ENCODE measurements around the gene MFF. TPM values are rescaled to one million over a fixed set of nuclear protein-coding genes. Genes with fewer than 3 reads are reported as not detected.
"Not testable (repeated sequence)": the region's sequence is repeated elsewhere in the genome, so short reads cannot be mapped to it uniquely, and the experiment has no call there.

MFF gene
- total RNA-seq, 1 donor from 2014 or later = 53.0 TPM

DNA sequence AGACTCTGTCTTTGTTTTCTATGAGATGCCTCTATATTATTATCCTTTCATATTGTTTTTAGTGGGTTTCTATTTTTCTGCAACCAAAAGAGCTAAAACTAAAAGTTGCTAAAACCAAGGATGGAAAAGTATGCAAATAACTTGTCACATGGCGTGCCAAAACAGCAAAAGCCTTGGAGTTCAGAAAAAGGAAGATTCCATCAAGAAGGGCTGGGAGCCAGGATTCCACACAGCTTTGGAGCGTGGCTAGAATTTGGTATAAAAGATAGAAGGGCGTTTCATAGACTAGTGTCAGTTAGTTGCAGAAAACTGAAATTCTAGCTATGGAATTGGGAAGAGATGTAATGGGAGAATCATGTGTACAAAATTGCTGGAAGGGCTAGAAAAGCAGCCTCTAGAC is 58.6 kb downstream of the MFF start:
- Histone ChIP-seq H3K36me3 (no peaks in the 10 kb centered on the region), H3K4me1 (no peaks in the 10 kb centered on the region), H3K27me3 (ENCODE audit: low read depth) (no peaks in the 10 kb centered on the region), H3K9me3 (no peaks in the 10 kb centered on the region), H3K27ac (no peak overlapping the region), H3K4me3 (no peak overlapping the region)
- intact Hi-C loops (cut with DNase I) = no loop called here
- DNase-seq (no peak), ATAC-seq (no peak)
- TF ChIP-seq, protein P1, sequence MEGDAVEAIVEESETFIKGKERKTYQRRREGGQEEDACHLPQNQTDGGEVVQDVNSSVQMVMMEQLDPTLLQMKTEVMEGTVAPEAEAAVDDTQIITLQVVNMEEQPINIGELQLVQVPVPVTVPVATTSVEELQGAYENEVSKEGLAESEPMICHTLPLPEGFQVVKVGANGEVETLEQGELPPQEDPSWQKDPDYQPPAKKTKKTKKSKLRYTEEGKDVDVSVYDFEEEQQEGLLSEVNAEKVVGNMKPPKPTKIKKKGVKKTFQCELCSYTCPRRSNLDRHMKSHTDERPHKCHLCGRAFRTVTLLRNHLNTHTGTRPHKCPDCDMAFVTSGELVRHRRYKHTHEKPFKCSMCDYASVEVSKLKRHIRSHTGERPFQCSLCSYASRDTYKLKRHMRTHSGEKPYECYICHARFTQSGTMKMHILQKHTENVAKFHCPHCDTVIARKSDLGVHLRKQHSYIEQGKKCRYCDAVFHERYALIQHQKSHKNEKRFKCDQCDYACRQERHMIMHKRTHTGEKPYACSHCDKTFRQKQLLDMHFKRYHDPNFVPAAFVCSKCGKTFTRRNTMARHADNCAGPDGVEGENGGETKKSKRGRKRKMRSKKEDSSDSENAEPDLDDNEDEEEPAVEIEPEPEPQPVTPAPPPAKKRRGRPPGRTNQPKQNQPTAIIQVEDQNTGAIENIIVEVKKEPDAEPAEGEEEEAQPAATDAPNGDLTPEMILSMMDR (IDR thresholded peaks at IDR 0.05) = no peak

DNA sequence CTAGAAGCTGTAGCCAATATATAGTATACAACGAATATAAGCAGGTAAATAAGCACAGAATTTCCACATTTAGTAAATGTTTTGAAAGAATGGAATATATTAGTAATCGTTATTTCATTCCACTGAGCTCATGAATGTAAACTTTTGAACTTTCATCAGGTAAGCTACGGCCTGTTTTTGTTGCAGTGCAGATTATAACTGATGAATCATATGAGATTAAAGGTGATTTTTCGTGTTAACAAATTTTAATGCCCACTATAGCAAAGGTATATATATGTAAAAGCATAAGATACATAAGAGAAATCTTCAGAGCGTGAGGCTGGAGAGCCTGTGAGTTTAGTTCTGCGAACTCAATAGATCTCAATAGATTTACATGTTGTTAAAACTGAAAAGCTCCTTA is 61.6 kb downstream of the MFF start:
- H3K27me3 ChIP-seq (ENCODE audit: low read depth) = no peaks in the 10 kb centered on the region
- no peak for ATAC-seq
- intact Hi-C loops (cut with DNase I) = no loop called here
- H3K4me3 ChIP-seq = no peak overlapping the region
- TF ChIP-seq, protein P1 (IDR thresholded peaks at IDR 0.05) = no peak
- H3K9me3 ChIP-seq = no peaks in the 10 kb centered on the region
- DNase-seq = no peak
- H3K4me1 ChIP-seq = no peaks in the 10 kb centered on the region
- no peaks in the 10 kb centered on the region for H3K36me3 ChIP-seq
- no peak overlapping the region for H3K27ac ChIP-seq

DNA sequence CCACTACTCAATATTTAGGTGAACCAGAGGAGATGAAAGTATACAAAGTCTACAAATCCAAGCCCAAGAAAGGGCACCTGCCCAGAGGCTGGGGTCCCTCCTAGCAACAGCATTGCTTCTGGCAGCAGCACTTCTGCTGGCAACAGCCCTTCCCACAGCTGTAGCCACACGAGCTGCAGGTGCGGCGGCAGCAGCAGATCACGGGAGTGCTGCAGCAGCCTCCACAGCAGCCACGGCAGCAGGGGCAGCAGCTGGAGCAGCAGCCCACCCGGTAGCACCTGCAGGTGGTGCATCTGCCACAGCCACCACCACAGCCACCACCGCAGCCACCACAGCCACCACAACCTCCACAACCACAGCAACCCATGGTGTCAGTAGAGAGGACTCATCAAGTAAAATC is 62.5 kb downstream of the MFF start, which contains the start of gene SCYGR1:
Gene SCYGR1 (minus strand): TSS at position 367 of the 400 bp plus-strand sequence. CDS start 0 bp downstream, at position 367.
- H3K27me3 ChIP-seq (ENCODE audit: low read depth); H3K27ac ChIP-seq; DNase-seq; H3K4me3 ChIP-seq; ATAC-seq; intact Hi-C loops (cut with DNase I); H3K4me1 ChIP-seq; H3K36me3 ChIP-seq; H3K9me3 ChIP-seq: not testable (repeated sequence)

- TF ChIP-seq, protein P1 (IDR thresholded peaks at IDR 0.05) = no peak
- H3K4me3 ChIP-seq = no peak overlapping the region
- intact Hi-C loops (cut with DNase I) = no loop called here
- no peaks in the 10 kb centered on the region for H3K36me3 ChIP-seq
- H3K4me1 ChIP-seq = no peaks in the 10 kb centered on the region
- ATAC-seq (no peak), DNase-seq (no peak)
- no peak overlapping the region for H3K27ac ChIP-seq
- no peaks in the 10 kb centered on the region for H3K9me3 ChIP-seq
- no peaks in the 10 kb centered on the region for H3K27me3 ChIP-seq (ENCODE audit: low read depth)
Observed at GRCh38 chr2:227388537-227389011, 63.5 kb downstream of the MFF start.

DNA sequence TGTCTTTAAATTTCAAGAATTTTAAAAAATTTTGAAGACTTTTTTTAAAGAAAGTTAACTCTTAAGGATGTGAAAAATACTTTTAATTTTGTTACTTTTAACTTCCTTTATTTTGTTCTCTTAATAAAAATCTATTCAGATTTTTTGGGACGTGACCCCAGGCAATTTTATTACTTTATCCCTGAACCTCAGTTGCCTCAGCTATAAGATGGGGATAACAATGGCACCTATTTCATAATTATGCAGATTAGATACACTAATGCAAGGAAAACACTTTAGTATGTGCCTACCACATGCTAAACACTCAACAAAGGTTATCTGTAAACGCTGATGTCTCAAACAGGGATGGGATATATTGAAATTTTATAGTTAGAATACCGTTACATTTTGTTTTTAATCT is 64.2 kb downstream of the MFF start:
- H3K27ac ChIP-seq = no peak overlapping the region
- ATAC-seq (no peak), DNase-seq (no peak)
- no peaks in the 10 kb centered on the region for H3K4me1 ChIP-seq
- no peaks in the 10 kb centered on the region for H3K36me3 ChIP-seq
- intact Hi-C loops (cut with DNase I) = no loop called here
- H3K27me3 ChIP-seq (ENCODE audit: low read depth) = no peaks in the 10 kb centered on the region
- H3K9me3 ChIP-seq = no peaks in the 10 kb centered on the region
- no peak overlapping the region for H3K4me3 ChIP-seq
- TF ChIP-seq, protein P1 (IDR thresholded peaks at IDR 0.05) = no peak

DNA sequence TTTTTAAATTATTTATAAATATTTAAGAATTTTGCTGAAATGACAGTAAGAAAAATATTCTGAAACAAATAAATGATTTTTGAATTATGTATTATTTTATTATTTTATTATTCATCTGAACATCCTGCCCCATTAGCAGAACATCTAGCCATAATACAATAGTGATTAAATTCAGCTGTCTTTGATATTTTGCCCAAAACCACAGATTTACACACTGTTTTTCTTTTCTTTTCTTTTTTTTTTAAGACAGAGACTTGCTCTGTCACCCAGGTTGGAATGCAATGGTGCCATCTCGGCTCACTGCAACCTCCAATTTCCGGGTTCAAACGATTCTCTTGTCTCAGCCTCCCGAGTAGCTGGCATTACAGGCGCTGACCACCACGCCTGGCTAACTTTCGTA is 64.6 kb downstream of the MFF start:
- TF ChIP-seq, protein P1 (IDR thresholded peaks at IDR 0.05) = no peak
- no peak overlapping the region for H3K4me3 ChIP-seq
- H3K4me1 ChIP-seq = no peaks in the 10 kb centered on the region
- intact Hi-C loops (cut with DNase I) = no loop called here
- H3K27me3 ChIP-seq (ENCODE audit: low read depth) = no peaks in the 10 kb centered on the region
- ATAC-seq (no peak), DNase-seq (no peak)
- H3K36me3 ChIP-seq = no peaks in the 10 kb centered on the region
- H3K9me3 ChIP-seq = no peaks in the 10 kb centered on the region
- H3K27ac ChIP-seq = no peak overlapping the region
